NOMO-1 treated with DMSO at 0.1 percent for 48 hours (cell line): ENCODE measurements around the gene ZNF169.
"Not testable (repeated sequence)": the region's sequence is repeated elsewhere in the genome, so short reads cannot be mapped to it uniquely, and the experiment has no call there.

ENCODE experiments used
- DNase-seq: peaks from one replicate; lab custom pipeline; 2025; ENCODE audit not compliant: unreplicated experiment; lab: John Stamatoyannopoulos, UW

The ZNF169 gene

DNA sequence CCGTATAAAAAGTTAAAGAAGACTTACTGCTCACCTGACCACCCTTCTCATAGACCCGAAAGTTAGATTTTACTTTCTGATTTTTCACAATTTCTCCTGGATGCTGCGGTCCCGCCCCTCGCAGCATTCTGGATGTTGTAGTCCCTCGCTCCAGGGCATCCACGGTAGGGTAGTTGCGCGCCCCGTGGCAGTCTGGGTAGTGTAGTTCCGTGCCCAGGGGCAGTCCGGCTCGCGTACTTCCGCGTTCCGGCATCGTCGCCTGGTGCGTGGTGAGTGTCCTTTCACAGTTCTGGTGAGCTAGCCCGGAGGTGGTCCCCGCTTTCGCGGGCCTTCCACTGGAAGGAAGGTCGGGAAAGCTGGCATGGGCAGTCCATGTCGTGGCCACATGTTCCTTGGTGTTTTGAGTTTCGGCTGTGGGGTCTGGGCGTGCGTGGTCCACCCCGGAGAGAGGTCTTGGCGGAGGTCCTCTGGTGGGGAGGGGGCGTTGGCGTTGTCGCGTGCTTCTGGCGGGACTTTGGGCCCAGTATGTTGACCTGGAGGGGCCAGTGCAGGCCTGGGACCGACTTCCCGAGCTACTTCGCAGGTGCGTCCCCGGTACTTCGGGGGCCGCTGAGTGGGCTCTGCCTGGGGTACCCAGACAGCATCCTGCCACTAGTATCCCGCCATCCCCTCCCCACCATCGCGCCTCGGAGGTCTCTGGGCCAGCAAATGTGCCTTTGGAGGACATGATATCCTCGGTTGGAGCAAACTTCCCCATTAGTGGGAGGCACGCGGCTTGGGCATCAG, at the start of gene ZNF169:
Gene ZNF169 (plus strand): TSS at position 222 of the 786 bp plus-strand sequence. CDS start 19,515 bp downstream, outside the sequence.
- peak; percentile 89 for DNase-seq

DNA sequence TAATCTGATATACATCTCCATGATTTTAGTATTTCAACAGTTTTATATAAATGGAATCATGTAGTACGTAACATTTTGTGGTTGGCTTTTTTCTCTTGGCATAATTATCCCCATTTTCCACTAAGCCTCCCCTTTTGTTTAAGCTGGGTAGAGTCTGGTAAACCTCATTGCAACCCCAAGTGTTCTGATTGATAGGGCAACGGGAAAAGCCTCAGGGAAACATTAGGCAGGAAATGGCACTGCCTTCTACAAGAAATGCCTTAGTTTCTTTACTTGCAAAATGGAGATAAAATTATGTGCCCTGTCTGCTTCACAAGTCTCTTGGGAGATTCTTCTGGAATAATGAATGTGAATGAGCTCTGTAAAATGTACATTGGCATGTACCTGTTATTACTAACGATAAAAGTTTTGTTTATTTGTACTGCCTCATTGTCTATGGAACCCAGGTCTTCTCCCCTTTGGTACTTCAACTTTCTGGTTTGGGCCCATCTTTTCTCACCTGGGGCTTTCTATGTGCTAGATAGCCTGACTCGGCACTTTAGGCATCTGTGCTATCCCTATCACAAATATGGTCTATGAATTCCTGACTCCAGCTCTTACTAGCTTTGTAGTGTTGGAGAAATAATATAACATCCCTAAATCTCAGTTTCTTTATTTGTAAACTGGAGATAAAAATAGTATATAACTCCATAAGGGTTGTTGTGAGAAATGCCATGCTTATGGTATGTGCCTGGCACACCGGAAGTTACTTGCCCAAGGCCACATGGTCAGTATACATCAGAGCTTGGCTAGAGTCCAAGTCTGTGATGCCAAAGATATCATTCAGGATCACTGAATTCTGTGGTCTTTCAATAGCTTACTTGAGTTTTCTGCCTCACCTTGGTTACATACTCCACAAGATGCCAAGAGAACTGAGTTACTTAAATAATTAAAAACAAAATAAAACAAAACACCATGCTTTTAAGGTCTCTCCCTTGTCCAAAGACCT, 48.2 kb upstream of the ZNF169 start:
- DNase-seq, result no peak

DNA sequence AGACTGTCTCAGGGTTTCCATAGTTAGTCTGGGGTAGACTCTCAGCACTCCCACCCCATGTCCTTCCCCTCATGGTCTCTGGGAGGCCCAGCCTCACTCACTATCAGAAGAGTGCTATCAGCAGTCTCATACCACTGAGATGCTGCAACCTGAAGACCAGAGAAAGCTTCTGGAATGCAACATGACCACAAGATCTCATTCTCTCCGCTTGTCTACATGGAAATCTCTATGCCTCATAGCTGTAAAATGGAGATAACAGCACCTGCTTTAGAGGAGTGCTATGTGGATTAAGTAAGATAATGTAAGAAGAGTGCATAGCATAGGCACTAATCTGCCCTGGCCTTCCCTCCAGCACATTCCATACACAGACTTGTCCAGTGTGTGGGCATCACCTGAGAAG, 47.0 kb upstream of the ZNF169 start:
- DNase-seq, result no peak

DNA sequence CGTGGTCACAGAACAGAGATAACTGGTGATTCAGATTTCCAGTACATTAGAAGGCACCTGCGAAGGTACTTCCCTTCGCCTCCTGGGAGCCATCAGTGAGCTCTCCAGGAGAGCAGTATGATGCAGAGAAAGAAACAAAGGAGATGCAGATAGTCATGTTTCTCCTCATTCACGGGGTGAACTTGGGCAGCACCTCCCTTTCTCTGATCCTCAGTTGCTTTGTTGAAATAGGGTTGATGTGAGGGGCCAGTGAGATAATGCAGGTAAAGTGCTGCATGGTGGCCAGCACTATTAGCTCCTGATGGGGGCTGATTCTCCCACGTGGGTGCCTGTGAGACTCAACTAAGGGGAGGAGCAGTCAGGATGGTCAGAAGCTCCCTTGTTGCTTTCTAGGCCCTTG, 46.6 kb upstream of the ZNF169 start:
- DNase-seq, result no peak

DNA sequence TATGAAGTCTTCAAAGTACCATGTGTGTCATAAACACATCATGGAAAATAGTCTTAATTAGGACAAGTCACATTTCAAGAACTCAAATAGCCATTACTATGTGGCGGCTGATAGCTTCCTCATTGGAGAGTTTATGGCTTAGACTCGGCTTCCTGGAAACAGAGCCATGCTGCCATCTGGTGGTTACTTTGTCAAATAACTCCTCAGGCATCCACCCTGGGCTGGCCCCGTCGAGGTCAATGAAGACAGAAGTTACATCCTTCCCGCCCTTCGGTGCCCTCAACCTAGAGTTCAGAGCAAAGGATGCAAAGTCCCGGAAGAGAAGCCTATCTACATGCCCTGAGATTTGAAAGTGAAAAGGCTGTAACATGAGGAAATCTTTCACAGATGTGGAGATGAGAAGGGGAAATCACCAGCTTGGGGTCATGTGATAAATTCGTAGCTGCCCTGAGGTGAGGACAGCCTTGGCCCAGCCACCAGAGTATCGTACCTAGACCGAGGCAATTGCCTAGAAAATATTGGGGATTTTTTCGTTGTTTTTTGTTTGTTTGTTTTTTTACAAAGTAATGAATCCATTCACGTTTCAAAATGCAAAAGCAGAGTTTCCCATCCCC, 45.5 kb upstream of the ZNF169 start:
- DNase-seq, result peak; percentile 87

DNA sequence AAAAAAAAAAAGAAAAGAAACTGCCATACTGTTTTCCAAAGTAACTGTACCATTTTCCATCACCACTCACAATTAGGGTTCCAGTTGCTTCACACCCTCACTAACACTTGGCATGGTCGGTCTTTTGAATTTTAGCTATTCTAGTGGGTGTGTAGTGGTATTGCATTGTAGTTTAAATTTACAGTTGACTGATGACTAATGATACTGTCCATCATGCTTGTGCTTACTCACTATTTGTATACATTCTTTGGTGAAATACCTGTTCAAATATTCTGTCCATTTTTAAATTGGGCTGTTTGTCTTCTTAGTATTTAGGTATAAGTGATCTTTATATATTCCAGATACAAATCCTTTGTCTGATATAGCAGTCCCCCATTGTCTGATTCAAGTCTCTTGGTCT, 36.2 kb upstream of the ZNF169 start:
- no peak for DNase-seq

DNA sequence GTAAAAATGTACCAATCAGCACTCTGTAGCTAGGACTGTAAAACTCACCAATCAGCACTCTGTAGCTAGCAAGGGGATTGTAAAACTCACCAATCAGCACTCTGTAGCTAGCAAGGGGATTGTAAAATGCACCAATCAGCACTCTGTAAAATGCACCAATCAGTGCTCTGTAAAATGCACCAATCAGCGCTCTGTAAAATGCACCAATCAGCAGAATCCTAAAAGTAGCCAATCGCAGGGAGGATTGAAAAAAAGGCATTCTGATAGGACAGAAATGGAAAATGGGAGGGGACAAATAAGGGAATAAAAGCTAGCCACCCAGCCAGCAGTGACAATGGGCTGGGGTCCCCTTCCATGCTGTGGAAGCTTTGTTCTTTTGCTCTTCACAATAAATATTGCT, 33.7 kb upstream of the ZNF169 start:
- not testable (repeated sequence) for DNase-seq

DNA sequence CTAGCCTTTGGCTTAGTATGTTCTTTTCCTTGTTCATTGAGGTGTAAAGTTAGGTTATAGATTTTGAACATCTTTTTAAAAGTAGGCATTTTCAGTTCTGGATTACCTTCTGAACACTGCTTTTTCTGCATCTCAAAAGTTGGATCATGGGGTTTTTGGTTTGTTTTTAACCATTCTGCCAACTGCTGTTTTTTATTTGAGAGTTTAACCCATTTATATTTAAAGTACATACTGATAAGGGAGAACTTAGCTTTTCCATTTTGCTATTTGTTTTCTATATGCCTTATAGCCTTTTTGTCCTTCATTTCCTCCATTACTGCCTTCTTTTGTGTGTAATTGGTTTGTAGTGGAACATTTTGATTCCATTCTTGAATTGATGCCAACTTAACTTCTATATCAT, 30.5 kb upstream of the ZNF169 start:
- DNase-seq, result no peak

DNA sequence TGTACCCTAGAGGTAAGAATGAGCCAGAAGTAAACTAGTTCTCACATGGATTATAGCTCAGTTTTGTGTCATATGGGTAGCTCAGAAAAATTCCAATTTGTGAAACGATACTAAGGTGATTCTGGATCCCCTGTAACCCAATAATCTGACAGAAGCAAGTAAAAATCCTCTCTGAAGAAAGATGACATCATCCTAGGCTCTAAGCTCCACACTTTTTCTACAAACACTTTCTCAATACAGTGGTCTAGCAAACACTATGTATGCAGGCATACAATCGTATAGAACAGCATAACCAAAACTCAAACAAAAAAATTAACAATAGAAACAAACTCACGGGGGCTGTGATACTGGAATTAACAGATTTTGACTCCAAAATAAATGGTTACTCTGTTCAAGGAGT, 26.7 kb upstream of the ZNF169 start:
- no peak for DNase-seq

DNA sequence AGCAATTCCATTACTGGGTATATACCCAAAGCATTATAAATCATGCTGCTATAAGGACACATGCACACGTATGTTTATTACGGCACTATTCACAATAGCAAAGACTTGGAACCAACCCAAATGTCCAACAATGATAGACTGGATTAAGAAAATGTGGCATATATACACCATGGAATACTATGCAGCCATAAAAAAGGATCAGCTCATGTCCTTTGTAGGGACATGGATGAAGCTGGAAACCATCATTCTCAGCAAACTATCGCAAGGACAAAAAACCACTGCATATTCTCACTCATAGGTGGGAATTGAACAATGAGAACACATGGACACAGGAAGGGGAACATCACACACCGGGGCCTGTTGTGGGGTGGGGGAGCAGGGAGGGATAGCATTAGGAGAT, 18.0 kb upstream of the ZNF169 start:
- not testable (repeated sequence) for DNase-seq

DNA sequence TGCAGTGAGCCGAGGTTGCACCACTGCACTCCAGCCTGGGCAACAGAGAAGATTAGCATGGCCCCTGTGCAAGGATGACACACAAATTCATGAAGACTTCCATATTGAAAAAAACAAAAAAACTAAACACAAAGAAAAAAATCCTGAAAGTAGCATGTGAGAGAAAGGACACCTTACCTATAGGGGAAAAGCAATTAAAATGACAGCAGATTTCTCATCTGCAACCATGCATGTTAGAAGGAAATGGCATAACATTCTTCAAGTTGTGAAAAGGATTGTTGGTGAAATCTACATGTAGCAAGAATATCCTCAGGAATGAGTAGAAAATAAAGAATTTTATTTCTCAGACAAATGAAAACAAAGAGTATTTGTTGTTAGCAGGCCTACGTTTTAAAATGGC, 13.4 kb upstream of the ZNF169 start:
- DNase-seq, result no peak

DNA sequence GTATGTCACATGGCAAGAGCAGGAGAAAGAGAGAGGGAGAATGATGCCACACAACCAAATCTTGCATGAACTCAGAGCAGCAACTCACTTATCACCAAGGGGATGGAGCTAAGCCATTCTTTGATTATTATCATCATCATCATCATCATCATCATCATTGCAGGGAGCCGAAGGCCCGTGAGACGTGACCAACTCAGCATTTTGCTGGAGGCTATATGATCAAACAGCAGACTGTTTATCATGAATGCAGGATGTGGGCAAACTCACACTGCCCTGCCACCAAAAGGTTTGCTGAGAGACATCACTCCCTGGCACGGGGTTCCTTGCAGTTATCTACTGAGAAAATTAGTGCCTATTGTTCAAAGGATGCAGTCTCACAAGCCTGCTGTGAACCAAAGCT, 8.6 kb upstream of the ZNF169 start:
- DNase-seq, result no peak

DNA sequence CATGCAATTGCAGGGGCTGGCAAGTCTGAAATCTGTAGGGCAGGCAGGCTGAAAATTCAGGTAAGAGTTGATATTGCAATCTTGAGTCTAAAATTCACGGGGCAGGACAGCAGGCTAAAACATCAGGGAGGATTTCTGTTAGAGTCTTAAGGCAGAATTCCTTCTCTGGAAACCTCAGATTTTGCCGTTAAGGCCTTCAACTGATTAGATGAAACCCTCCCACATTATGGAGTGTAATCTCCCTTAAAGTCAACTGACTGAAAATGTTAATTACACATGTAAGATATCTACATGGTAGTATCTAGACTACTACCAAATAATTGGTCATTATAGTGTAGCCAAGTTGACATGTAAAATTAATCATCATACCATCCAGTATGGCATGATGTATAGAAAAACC, 3.1 kb upstream of the ZNF169 start:
- DNase-seq, result no peak

DNA sequence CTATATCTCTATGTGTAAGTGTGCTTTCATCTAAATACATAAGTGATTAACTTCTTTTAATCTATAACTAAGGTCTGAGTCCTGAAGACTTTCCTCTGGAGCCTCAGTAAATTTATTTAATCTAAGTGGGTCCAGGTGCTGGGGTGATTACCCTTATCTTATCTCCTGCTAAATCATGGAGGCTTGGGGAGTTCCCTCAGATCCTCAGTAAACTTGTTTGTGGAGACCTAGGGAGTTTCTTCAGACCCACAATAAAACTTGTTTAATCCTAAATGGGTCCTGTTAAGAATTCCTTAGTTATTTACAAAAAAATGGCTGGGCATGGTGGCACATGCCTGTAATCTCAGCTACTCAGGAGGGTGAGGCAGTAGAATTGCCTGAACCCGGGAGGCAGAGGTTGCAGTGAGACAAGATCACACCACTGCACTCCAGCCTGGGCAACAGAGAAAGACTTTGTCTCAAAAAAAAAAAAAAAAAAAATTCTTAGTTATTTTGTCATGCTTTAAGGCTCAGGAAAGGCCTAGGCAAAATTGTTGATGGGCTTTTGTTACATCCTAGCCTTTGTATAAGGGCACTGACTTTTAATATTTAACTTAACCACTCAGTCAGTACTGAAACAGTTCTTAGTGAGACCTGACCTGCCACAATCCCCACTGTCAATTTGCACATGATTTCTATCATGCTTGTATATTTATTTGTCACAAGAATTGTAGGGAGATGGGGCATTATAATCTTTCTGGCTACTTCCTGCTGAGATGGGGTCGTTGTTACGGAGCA, 6.7 kb downstream of the ZNF169 start:
- DNase-seq, result not testable (repeated sequence)

DNA sequence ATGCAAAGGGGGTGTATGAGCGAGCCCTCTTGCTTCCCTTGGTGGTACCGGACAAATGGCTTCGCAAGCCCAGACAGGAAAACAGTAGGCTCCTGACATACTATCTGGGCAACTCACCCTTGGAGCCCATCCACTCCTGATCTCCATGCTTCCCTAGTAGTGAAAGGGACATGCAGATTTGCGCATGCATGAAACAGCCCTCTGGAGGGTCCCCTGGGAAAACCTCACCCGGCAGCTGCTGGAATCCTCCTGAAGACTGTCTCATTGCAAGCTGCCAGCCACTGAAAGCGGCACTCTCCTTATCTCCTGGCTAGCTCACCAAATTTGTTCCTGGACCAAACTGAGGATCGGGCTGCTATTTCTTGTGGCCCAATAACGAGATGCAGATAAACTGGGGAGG, 10.2 kb downstream of the ZNF169 start:
- DNase-seq, result no peak

DNA sequence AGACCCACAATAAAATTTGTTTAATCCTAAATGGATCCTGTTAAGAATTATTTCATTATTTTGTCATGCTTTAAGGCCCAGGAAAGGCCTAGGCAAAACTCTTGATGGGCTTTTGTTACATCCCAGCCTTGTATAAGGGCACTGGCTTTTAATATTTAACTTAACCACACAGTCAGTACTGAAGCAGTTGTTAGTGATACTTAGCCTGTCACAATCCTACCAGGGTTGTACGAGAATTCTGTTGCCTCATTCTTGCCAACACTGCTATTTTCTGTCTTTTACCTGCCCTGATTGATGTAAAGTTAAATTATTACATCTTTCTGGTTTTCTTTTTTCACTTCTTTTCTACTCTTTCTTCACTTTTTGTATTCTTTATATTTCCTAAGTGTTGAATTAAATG, 10.9 kb downstream of the ZNF169 start:
- DNase-seq, result peak; percentile 17

DNA sequence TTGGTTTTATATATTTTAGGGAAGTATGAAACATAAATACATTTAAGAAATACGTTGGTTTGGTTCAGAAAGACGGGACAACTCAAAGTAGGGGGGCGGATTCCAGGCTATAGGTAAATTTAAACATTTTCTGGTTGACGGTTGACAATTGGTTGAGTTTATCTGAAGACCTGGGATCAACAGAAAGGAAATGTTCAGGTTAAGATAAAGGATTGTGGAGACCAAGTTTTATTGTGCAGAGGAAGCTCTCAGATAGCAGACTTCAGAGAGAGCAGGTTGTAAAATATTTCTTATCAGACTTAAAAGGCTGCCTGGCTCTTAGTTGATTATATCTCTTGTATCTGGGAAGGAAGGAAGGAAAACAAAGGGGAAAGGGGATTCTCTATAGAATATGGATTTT, 17.9 kb downstream of the ZNF169 start:
- DNase-seq, result not testable (repeated sequence)

DNA sequence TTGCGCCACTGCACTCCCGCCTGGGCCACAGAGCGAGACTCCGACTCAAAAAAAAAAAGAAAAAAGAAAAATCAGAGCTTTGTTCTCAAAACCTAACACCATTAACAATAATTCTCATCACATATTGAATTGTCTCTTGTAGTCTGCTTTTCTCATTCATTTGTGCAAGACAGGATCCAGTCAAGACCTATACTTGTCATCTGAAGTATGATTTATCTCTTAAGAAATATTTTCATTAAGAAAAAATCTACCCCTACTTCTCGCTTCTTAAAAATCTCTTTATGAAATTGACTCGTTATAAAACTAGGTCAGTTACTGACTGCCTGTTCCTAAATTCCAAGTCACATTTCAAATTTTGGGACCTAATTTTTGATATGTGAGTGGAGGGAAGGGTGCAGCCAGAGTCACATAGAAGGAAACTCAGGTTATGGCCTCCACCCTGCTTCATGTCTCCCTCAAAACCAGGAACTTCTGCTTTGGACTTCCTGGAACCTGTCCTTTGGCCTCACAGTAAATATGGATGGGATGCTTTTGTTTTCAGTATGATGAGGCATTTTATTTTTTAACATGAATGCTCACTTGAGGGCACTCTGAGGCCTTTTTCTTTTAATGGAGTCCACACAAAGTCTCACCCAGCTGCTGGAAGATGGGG, 18.9 kb downstream of the ZNF169 start:
- no peak for DNase-seq

DNA sequence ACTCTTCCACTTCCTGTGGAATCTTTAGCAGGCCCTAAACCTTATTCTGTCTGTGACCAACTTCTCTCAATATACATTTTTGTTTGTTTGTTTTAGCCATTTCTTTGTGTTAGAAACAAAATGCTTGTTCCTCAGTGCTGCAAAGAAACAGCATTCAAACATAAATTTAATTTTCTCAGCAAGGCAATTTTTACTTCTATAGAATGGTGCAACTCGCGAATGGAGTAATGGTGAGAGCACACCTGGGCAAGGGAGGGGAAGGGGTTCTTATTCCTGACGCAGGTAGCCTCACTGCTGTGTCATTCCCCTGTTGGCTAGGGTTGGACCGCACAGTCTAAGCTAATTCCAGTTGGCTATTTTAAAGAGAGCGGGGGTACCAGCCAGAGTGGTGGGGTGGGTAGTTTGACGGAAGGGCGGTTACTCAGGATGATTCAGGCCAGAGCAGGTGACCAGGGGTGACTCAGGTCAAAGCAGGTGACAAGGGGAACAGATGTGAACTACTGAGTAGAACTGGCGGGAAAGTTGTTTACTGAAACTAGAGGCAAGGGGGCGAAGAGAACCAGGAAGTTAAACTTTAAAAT, 21.4 kb downstream of the ZNF169 start:
- DNase-seq, result no peak

DNA sequence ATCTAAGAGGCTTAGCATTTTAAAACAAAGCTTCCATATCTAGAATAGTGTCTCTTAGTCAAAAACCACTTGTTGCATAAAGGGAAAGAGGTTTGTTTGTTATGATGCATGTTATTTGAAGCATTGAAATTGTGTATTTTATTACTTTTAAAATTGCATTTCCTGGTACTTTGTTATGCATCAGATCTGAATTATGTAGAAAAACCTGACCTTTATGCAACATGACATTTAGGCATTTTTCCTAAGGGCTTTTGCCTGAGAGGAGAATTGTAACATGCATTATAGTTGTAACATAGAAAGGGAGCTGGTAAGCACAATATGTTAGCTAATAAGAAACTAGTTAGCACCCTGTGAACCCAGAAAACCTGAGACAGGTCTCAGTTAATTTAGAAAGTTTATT, 22.0 kb downstream of the ZNF169 start:
- DNase-seq, result no peak
